KMS-11 (cell line): ENCODE results near the gene ST6GALNAC6.

Experiments
- H2AFZ ChIP-seq: fragments of 200-600 bp; sonication (generic); 2 replicates; pipeline ENCODE4 v1.6.1; 2016; ENCODE audit warnings: antibody characterized with exemption, mixed run types, low read depth
- H3K27ac ChIP-seq: fragments of 200-600 bp; sonication (generic); 2 replicates; pipeline ENCODE4 v1.6.1; 2016; ENCODE audit warnings: mild to moderate bottlenecking, mixed run types
- H3K27me3 ChIP-seq: fragments of 200-600 bp; sonication (generic); 2 replicates; pipeline ENCODE4 v1.6.1; 2017; ENCODE audit warnings: mild to moderate bottlenecking, low read depth, mixed run types, moderate library complexity; ENCODE audit not compliant: insufficient read depth
- H3K36me3 ChIP-seq: fragments of 200-600 bp; sonication (generic); 2 replicates; pipeline ENCODE4 v1.6.1; 2017; ENCODE audit warnings: mild to moderate bottlenecking, mixed run types; ENCODE audit not compliant: insufficient read depth
- H3K4me1 ChIP-seq: fragments of 200-600 bp; sonication (generic); 2 replicates; pipeline ENCODE4 v1.6.1; 2016; ENCODE audit warnings: mild to moderate bottlenecking, low read depth, mixed run types; ENCODE audit not compliant: poor library complexity, severe bottlenecking
- H3K4me2 ChIP-seq: fragments of 200-600 bp; sonication (generic); 2 replicates; pipeline ENCODE4 v1.7.0; 2016; ENCODE audit warnings: mild to moderate bottlenecking, mixed run types
- H3K4me3 ChIP-seq: fragments of 200-600 bp; sonication (generic); IDR thresholded peaks from 2 replicates; pipeline ENCODE4 v1.6.1; 2017; ENCODE audit warnings: low read depth, low read length, mixed read lengths; ENCODE audit not compliant: insufficient read depth
- H3K79me2 ChIP-seq: fragments of 200-600 bp; sonication (generic); 2 replicates; pipeline ENCODE4 v1.6.1; 2016; ENCODE audit warnings: low read depth, mixed run types; ENCODE audit not compliant: insufficient read depth
- H3K9ac ChIP-seq: fragments of 200-600 bp; sonication (generic); 2 replicates; pipeline ENCODE4 v1.6.1; 2016; ENCODE audit warnings: mild to moderate bottlenecking, mixed run types
- H4K20me1 ChIP-seq: fragments of 200-600 bp; sonication (generic); 2 replicates; pipeline ENCODE4 v1.6.1; 2016; ENCODE audit warnings: mild to moderate bottlenecking, mixed run types; ENCODE audit not compliant: insufficient read depth
- TF ChIP-seq, protein P1 (sequence below): fragments of 200-600 bp; sonication (generic); conservative IDR thresholded peaks from 2 replicates; pipeline ENCODE4 v1.6.1; 2017; ENCODE audit warnings: low read depth, mild to moderate bottlenecking, antibody characterized with exemption, low read length, moderate library complexity, mixed read lengths

ST6GALNAC6 gene

DNA sequence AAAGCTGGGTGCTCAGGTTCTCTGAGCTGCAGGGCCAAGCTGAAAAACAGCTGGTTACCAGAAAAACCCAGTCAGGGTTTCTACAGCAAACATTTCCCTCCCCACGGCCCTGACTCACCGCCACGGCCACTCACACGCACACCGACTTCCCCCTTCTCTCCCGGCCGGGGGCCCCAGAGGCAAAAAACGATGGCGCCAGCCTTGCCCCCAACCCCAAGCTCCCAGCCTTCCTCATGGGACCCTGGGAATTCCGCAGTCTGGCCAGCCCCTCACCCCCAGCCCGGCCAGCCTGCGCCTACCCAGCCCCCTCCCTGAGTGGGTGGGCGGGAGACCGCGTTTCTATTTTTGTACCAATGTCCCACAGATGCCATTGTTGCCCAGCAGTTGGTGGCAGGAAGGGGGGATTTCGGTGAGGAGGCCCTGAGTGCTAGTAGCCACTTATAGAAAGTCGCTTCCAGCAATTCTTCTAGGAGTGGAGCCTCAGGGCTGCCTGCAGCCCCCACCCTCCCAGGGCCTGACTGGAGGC, 63.3 kb downstream of the ST6GALNAC6 start:
- Histone ChIP-seq H2AFZ (no peak overlapping the region), H3K4me2 (no peak overlapping the region)

More for the DNA sequence above, 63.3 kb downstream of the ST6GALNAC6 start:
- no peaks in the 10 kb centered on the region for H3K36me3 ChIP-seq
- H3K4me3 ChIP-seq, result no peak overlapping the region
- H3K4me1 ChIP-seq, result no peaks in the 10 kb centered on the region
- TF ChIP-seq, protein P1, sequence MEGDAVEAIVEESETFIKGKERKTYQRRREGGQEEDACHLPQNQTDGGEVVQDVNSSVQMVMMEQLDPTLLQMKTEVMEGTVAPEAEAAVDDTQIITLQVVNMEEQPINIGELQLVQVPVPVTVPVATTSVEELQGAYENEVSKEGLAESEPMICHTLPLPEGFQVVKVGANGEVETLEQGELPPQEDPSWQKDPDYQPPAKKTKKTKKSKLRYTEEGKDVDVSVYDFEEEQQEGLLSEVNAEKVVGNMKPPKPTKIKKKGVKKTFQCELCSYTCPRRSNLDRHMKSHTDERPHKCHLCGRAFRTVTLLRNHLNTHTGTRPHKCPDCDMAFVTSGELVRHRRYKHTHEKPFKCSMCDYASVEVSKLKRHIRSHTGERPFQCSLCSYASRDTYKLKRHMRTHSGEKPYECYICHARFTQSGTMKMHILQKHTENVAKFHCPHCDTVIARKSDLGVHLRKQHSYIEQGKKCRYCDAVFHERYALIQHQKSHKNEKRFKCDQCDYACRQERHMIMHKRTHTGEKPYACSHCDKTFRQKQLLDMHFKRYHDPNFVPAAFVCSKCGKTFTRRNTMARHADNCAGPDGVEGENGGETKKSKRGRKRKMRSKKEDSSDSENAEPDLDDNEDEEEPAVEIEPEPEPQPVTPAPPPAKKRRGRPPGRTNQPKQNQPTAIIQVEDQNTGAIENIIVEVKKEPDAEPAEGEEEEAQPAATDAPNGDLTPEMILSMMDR, result no peak
- H3K27me3 ChIP-seq, result 0 out of 2 replicates have a peak, but pooled peaks cover 3% of the 10 kb centered on the region
- no peaks in the 10 kb centered on the region for H4K20me1 ChIP-seq
- H3K9ac ChIP-seq, result no peak overlapping the region
- H3K27ac ChIP-seq, result no peak overlapping the region
- no peaks in the 10 kb centered on the region for H3K79me2 ChIP-seq
